Bronchial epithelial cell (primary cell): ENCODE data around the gene ZFP1. TPM values are rescaled to one million over a fixed set of nuclear protein-coding genes. Genes with fewer than 3 reads are reported as not detected.

ENCODE experiments used
- DNase-seq: peaks from one replicate; pipeline ENCODE4 v3.0.0-alpha.2; 2010; ENCODE audit warnings: low read depth
- FAIRE-seq: peaks from 2 replicates; lab custom pipeline; 2011; peaks lifted over from hg19 to GRCh38; lab: Jason Lieb, UNC
- H3K27me3 ChIP-seq: 2 replicates; pipeline ENCODE4 v1.5.1; 2011; ENCODE audit warnings: low read length; ENCODE audit not compliant: control insufficient read depth, insufficient read depth
- H3K36me3 ChIP-seq: 2 replicates; pipeline ENCODE4 v1.5.1; 2011; ENCODE audit warnings: low read length; ENCODE audit not compliant: control insufficient read depth, insufficient read depth
- H3K4me3 ChIP-seq: 2 replicates; pipeline ENCODE4 v1.5.1; 2011; ENCODE audit warnings: mild to moderate bottlenecking, low read depth, low read length, control low read depth
- CTCF ChIP-seq: IDR thresholded peaks from 2 replicates; pipeline ENCODE4 v1.5.1; 2011; ENCODE audit warnings: mild to moderate bottlenecking, moderate library complexity, low read length, control low read depth, inconsistent platforms; ENCODE audit not compliant: insufficient read depth, severe bottlenecking
- total RNA-seq: library from RNA; depleted of rRNA; stranded (reverse); fragments of >200 nt; gene quantifications from 2 replicates; pipeline ENCODE4 v1.2.1, GENCODE V29; 2014

ZFP1 gene
- total RNA-seq, 1 donor from 2014 or later: 10.5 TPM

- TF ChIP-seq CTCF: no peak
- Histone ChIP-seq H3K36me3 (no peaks in the 10 kb centered on the region), H3K27me3 (no peaks in the 10 kb centered on the region), H3K4me3 (no peak overlapping the region)
- FAIRE-seq (no peak), DNase-seq (no peak)
These were observed 9.7 kb upstream of the ZFP1 start for GRCh38 chr16:75138636-75139035.

GRCh38 chr16:75139498-75139897 lies 8.8 kb upstream of the ZFP1 start:
- TF ChIP-seq CTCF: no peak
- FAIRE-seq: no peak
- Histone ChIP-seq H3K4me3 (no peak overlapping the region), H3K36me3 (no peaks in the 10 kb centered on the region), H3K27me3 (no peaks in the 10 kb centered on the region)
- no peak for DNase-seq

- Histone ChIP-seq H3K36me3 (no peaks in the 10 kb centered on the region), H3K4me3 (no peak overlapping the region), H3K27me3 (no peaks in the 10 kb centered on the region)
- DNase-seq: no peak
- no peak for FAIRE-seq
- no peak for TF ChIP-seq CTCF
These were observed 4.4 kb upstream of the ZFP1 start for GRCh38 chr16:75143941-75144340.

- H3K36me3 ChIP-seq: no peaks in the 10 kb centered on the region
- no peak for DNase-seq
- peak overlapping the region; percentile 98 for H3K4me3 ChIP-seq
- H3K27me3 ChIP-seq: no peaks in the 10 kb centered on the region
- no peak for FAIRE-seq
- no peak for TF ChIP-seq CTCF
These were observed 385 bp upstream of the ZFP1 start for GRCh38 chr16:75147968-75148310.

- Histone ChIP-seq H3K4me3 (no peak overlapping the region), H3K27me3 (no peaks in the 10 kb centered on the region), H3K36me3 (peaks cover 3% of the 10 kb centered on the region)
- no peak for TF ChIP-seq CTCF
- DNase-seq (no peak), FAIRE-seq (no peak)
These were observed 3.5 kb downstream of the ZFP1 start for GRCh38 chr16:75151798-75152197.

- FAIRE-seq (no peak), DNase-seq (no peak)
- Histone ChIP-seq H3K36me3 (peaks cover 3% of the 10 kb centered on the region), H3K27me3 (no peaks in the 10 kb centered on the region), H3K4me3 (no peak overlapping the region)
- no peak for TF ChIP-seq CTCF
These were observed 4.3 kb downstream of the ZFP1 start for GRCh38 chr16:75152635-75153034.
